GM12873 (cell line): ENCODE measurements around the gene WDR18.

Experiments used
- CTCF ChIP-seq: IDR thresholded peaks from 2 replicates; pipeline ENCODE4 v1.5.1; 2012; ENCODE audit warnings: low read depth, mild to moderate bottlenecking, moderate library complexity, low read length, control low read depth; ENCODE audit not compliant: insufficient read depth; ENCODE audit errors: missing control alignments

Gene WDR18

GRCh38 chr19:1019980-1020867 is 36.1 kb downstream of the WDR18 start:
- no peak for TF ChIP-seq CTCF

GRCh38 chr19:1020868-1021425 is 36.8 kb downstream of the WDR18 start, which contains the start of gene TMEM259:
Gene TMEM259 (minus strand): TSS chr19:1021123. CDS start chr19:1020996, 127 bp downstream.
- no peak for TF ChIP-seq CTCF

- no peak for TF ChIP-seq CTCF
Observed at GRCh38 chr19:1025960-1026782, 42.0 kb downstream of the WDR18 start, which contains the start of gene CNN2. Gene CNN2 (plus strand): TSS chr19:1026608. CDS start chr19:1026662, 54 bp downstream.

GRCh38 chr19:1026783-1027649 is 42.9 kb downstream of the WDR18 start:
- TF ChIP-seq CTCF: no peak

- no peak for TF ChIP-seq CTCF
Observed at GRCh38 chr19:1027650-1028061, 43.5 kb downstream of the WDR18 start.

GRCh38 chr19:1028062-1028926 is 44.1 kb downstream of the WDR18 start:
- no peak for TF ChIP-seq CTCF
